ENCODE results near the gene NISCH.

Gene NISCH

GRCh38 chr3:52520141-52520667 lies 64.8 kb downstream of the NISCH start:
- no peaks in the 10 kb centered on the region for H3F3A ChIP-seq (ENCODE audit: insufficient read depth)
- H3K9ac ChIP-seq (ENCODE audit: low read length): no peak overlapping the region
- no peaks in the 10 kb centered on the region; the same call in 1 of the 2 replicates for H3K36me3 ChIP-seq (ENCODE audit: low read length)
- H3K4me3 ChIP-seq (ENCODE audit: insufficient read depth, low read length, poor library complexity, severe bottlenecking): no peak overlapping the region
- no peaks in the 10 kb centered on the region for H3K9me3 ChIP-seq (ENCODE audit: insufficient read depth, low read length)
- H2AFZ ChIP-seq (ENCODE audit: low read depth, low read length, severe bottlenecking): no peak overlapping the region
- no peak overlapping the region for H3K4me2 ChIP-seq (ENCODE audit: low read depth, low read length, poor library complexity, severe bottlenecking)
- no peaks in the 10 kb centered on the region for H4K20me1 ChIP-seq (ENCODE audit: low read depth, low read length)
- no peaks in the 10 kb centered on the region for H3K9me2 ChIP-seq (replicated peaks; ENCODE audit: insufficient read depth, low read length)
- no peaks in the 10 kb centered on the region for H3K27me3 ChIP-seq (ENCODE audit: low read length)
- no peaks in the 10 kb centered on the region for H3K79me2 ChIP-seq (ENCODE audit: insufficient read depth, low read length)
- TF ChIP-seq EZH2phosphoT487 (conservative IDR thresholded peaks at IDR 0.05; ENCODE audit: low read length): no peak
- no peak overlapping the region for H3K27ac ChIP-seq (ENCODE audit: low read depth, low read length)

DNA sequence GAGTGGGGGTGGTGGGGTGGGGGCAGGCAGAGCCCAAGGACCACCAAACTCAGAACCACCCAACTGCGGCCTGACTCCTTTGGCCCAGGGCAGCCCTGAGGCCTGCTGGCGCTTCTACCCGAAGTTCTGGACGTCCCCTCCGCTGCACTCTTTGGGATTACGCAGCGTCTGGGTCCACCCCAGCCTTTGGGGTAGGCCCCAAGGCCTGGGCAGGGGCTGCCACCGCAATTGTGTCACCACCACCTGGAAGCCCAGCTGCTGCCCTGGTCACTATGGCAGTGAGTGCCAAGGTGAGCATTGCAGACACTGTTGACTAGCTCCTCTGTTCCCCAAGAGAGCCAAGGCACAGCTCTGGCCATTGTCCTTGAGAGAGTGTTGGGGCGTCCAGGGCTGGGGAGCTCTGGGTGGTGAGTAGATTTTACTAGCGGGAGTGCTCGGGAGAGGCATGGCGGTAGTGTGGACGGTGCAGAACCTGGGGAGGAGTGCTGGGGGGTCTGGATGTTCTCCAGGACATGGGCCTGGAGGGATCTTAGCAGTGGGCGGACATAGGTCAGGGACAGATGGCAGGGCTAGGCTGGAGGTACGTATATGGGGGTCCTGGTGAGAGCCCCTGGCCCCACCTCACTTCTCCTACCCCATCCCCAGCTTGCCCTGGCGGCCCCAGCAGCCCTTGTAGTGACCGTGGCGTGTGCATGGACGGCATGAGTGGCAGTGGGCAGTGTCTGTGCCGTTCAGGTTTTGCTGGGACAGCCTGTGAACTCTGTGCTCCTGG lies 65.5 kb downstream of the NISCH start:
- H3K27me3 ChIP-seq (ENCODE audit: low read length): no peaks in the 10 kb centered on the region
- no peak overlapping the region for H2AFZ ChIP-seq (ENCODE audit: low read depth, low read length, severe bottlenecking)
- H3K9me2 ChIP-seq (replicated peaks; ENCODE audit: insufficient read depth, low read length): no peaks in the 10 kb centered on the region
- no peaks in the 10 kb centered on the region for H3K79me2 ChIP-seq (ENCODE audit: insufficient read depth, low read length)
- TF ChIP-seq EZH2phosphoT487 (conservative IDR thresholded peaks at IDR 0.05; ENCODE audit: low read length): no peak
- no peak for TF ChIP-seq CTCF (IDR thresholded peaks at IDR 0.05; ENCODE audit: insufficient read depth, low read length, poor library complexity, severe bottlenecking)
- no peaks in the 10 kb centered on the region for H3F3A ChIP-seq (ENCODE audit: insufficient read depth)
- no peaks in the 10 kb centered on the region for H4K20me1 ChIP-seq (ENCODE audit: low read depth, low read length)
- H3K4me2 ChIP-seq (ENCODE audit: low read depth, low read length, poor library complexity, severe bottlenecking): no peak overlapping the region
- no peak overlapping the region for H3K9ac ChIP-seq (ENCODE audit: low read length)
- H3K4me3 ChIP-seq (ENCODE audit: insufficient read depth, low read length, poor library complexity, severe bottlenecking): no peak overlapping the region
- no peak overlapping the region for H3K27ac ChIP-seq (ENCODE audit: low read depth, low read length)
- no peaks in the 10 kb centered on the region; the same call in 1 of the 2 replicates for H3K36me3 ChIP-seq (ENCODE audit: low read length)
- H3K9me3 ChIP-seq (ENCODE audit: insufficient read depth, low read length): no peaks in the 10 kb centered on the region

- H3K27ac ChIP-seq (ENCODE audit: low read depth, low read length): no peak overlapping the region
- H2AFZ ChIP-seq (ENCODE audit: low read depth, low read length, severe bottlenecking): no peak overlapping the region
- no peaks in the 10 kb centered on the region for H3K9me2 ChIP-seq (replicated peaks; ENCODE audit: insufficient read depth, low read length)
- no peak overlapping the region for H3K4me3 ChIP-seq (ENCODE audit: insufficient read depth, low read length, poor library complexity, severe bottlenecking)
- H3K4me2 ChIP-seq (ENCODE audit: low read depth, low read length, poor library complexity, severe bottlenecking): no peak overlapping the region
- H3F3A ChIP-seq (ENCODE audit: insufficient read depth): no peaks in the 10 kb centered on the region
- no peaks in the 10 kb centered on the region for H3K79me2 ChIP-seq (ENCODE audit: insufficient read depth, low read length)
- no peak overlapping the region for H3K9ac ChIP-seq (ENCODE audit: low read length)
- H3K9me3 ChIP-seq (ENCODE audit: insufficient read depth, low read length): no peaks in the 10 kb centered on the region
- no peaks in the 10 kb centered on the region for H3K27me3 ChIP-seq (ENCODE audit: low read length)
- no peak for TF ChIP-seq EZH2phosphoT487 (conservative IDR thresholded peaks at IDR 0.05; ENCODE audit: low read length)
- TF ChIP-seq CTCF (IDR thresholded peaks at IDR 0.05; ENCODE audit: insufficient read depth, low read length, poor library complexity, severe bottlenecking): no peak
- H4K20me1 ChIP-seq (ENCODE audit: low read depth, low read length): no peaks in the 10 kb centered on the region
- H3K36me3 ChIP-seq (ENCODE audit: low read length): no peaks in the 10 kb centered on the region; the same call in 1 of the 2 replicates
These were observed 66.1 kb downstream of the NISCH start for GRCh38 chr3:52521488-52521824.

Measured in SU-DHL-6 (cell line).